Heart left ventricle (tissue), 16 donors: ENCODE results near the gene MEG3. TPM values are rescaled to one million over a fixed set of nuclear protein-coding genes. Genes with fewer than 3 reads are reported as not detected.

Source experiments
- ATAC-seq, 4 donors: fragments of 200-7000 bp; cut with Tn5 transposase; one replicate each; pipeline ENCODE4 v1.9.1; 2020 to 2022; ENCODE audit warnings: moderate library complexity in 4 of 4, mild to moderate bottlenecking in 3 of 4, moderate number of reproducible peaks in 1 of 4
- DNase-seq, 5 donors: peaks; one replicate each; pipeline ENCODE4 v3.0.0-alpha.2; 2020
- H3K27ac ChIP-seq, 12 donors: fragments of 200-600 bp; sonication (generic) in 4 of 12; one replicate each; pipeline versions ENCODE4 v1.5.0 to v1.8.0; 2016 to 2022; ENCODE audit warnings: mild to moderate bottlenecking in 2 of 12
- H3K27me3 ChIP-seq, 9 donors: fragments of 200-600 bp; sonication (generic) in 2 of 9; one replicate each; pipeline versions ENCODE4 v1.5.1 to v1.8.0; 2016 to 2022; ENCODE audit warnings: mild to moderate bottlenecking in 3 of 9
- H3K36me3 ChIP-seq, 9 donors: fragments of 200-600 bp; sonication (generic) in 2 of 9; one replicate each; pipeline versions ENCODE4 v1.5.0 to v1.8.0; 2018 to 2022; ENCODE audit warnings: mild to moderate bottlenecking in 2 of 9
- H3K4me1 ChIP-seq, 12 donors: fragments of 200-600 bp; sonication (generic) in 4 of 12; one replicate each; pipeline versions ENCODE4 v1.5.0 to v1.8.0; 2016 to 2022; ENCODE audit warnings: mild to moderate bottlenecking in 3 of 12
- H3K4me3 ChIP-seq, 12 donors: fragments of 200-600 bp; sonication (generic) in 4 of 12; one replicate each; pipeline versions ENCODE4 v1.5.0 to v1.8.0; 2017 to 2022; ENCODE audit warnings: mild to moderate bottlenecking in 9 of 12, moderate library complexity in 4 of 12
- H3K9me3 ChIP-seq, 12 donors: fragments of 200-600 bp; sonication (generic) in 4 of 12; one replicate each; pipeline versions ENCODE4 v1.5.0 to v1.8.0; 2016 to 2022; ENCODE audit warnings: mild to moderate bottlenecking in 1 of 12
- CTCF ChIP-seq, 12 donors: fragments of 200-600 bp; sonication (generic) in 4 of 12; IDR thresholded peaks; one replicate each; pipeline versions ENCODE4 v1.5.0 to v1.8.0; 2018 to 2022; ENCODE audit warnings: antibody characterized with exemption in 12 of 12, mild to moderate bottlenecking in 5 of 12
- POLR2A ChIP-seq, 2 donors: fragments of 450-650 bp; IDR thresholded peaks; one replicate each; pipeline ENCODE4 v1.6.1; 2017; ENCODE audit warnings: antibody characterized with exemption in 2 of 2, mild to moderate bottlenecking in 2 of 2, moderate library complexity in 2 of 2
- WGBS, 4 donors: extraction: QIAGEN DNeasy Blood & Tissue Kit in 2 of 4; methylation state at CpG; one replicate each; pipeline versions ENCODE4 v1.1.5 to v1.1.7; 2013 to 2018; 5-methylcytosine and 5-hydroxymethylcytosine counted together
- intact Hi-C, 10 donors: fragments of 100-400 bp; cut with DNase I; formaldehyde crosslinking; loops; one replicate each; pipeline versions ENCODE4 v1.11.1 to v1.14.2; 2022
- polyA plus RNA-seq, 2 donors: library from polyadenylated mRNA; stranded (reverse); fragments of 200-250 nt; gene quantifications; one replicate each; pipeline ENCODE4 v1.2.3, GENCODE V29; 2013
- total RNA-seq, 9 donors: library from RNA; depleted of rRNA in 2 of 9; stranded (reverse); fragments of >200 nt in 2 of 9; fragmentation: NEBNext Ultra II Directional in 3 of 9; extraction: Animal tissue kit (Norgen Biotek cat#: 25700) in 3 of 9; gene quantifications; one replicate each; pipeline versions ENCODE4 v1.1.0 to v1.2.4, GENCODE V29; 2016 to 2023
- donor health status: ischemic (EF 13 %, LVEDD 7.1; RV severe dilation, severe dysfunction).
- donor health status: healthy with polysubstance abuse.
- donor health status: DM: no; HTN: yes; CAD: no.
- donor health status: DM: no; HTN: no; CAD: no.
- donor health status: ischemic (EF 25% LVEDD 6.9; RV normal size, moderate dysfunction).
- donor health status: ischemic (EF 25% LVEDD 5.7; RV mildly dilated, moderate dysfunction).
- donor health status: healthy.
- donor health status: DM: yes; HTN: yes; CAD: no.
- donor health status: ischemic (EF 35%, LVEDD 5.7; RV mildly dilated, moderate dysfunction).
- donor health status: nonischemic (EF 11% LVEDD 7.7; RV severe dilation, severe dysfunction).
- donor health status: DM: yes; HTN: yes; CAD: no.
- donor health status: PGD.
- donor health status: ischemic (EF 29% LVEDD 5.4; RV normal size, mild dysfunction).
- donor health status: nonischemic (EF 23%, LVEDD 6.1; RV moderate dilation, normal function).

MEG3 gene
- total and polyA plus RNA-seq, 11 donors, result 3.6 to 37.7 (median 9.9) TPM

- ATAC-seq, result no peak
- H3K27me3 ChIP-seq, result peaks cover 0 to 12% (median 0%) of the 10 kb centered on the region in 9 donors
- TF ChIP-seq POLR2A (IDR thresholded peaks at IDR 0.05) (no peak), CTCF (IDR thresholded peaks at IDR 0.05) (no peak)
Measured at GRCh38 chr14:100837805-100838350, 12.0 kb downstream of the MEG3 start.

GRCh38 chr14:100838493-100839314 lies 12.8 kb downstream of the MEG3 start:
- TF ChIP-seq POLR2A (IDR thresholded peaks at IDR 0.05), result no peak
- no peak for TF ChIP-seq CTCF (IDR thresholded peaks at IDR 0.05)
- peaks cover 0 to 16% (median 0%) of the 10 kb centered on the region in 9 donors for H3K27me3 ChIP-seq
- H3K4me1 ChIP-seq, result no peaks in the 10 kb centered on the region
- H3K36me3 ChIP-seq, result no peaks in the 10 kb centered on the region
- H3K9me3 ChIP-seq, result no peaks in the 10 kb centered on the region
- 76 to 83% (median 80%) methylated on average over 14 of the region's 14 CpGs for WGBS, 4 donors
- no peak overlapping the region for H3K4me3 ChIP-seq
- DNase-seq, result peak in 2 of 5 donors; percentile 27 to 36
- ATAC-seq, result no peak
- intact Hi-C loops, result no loop called here
- no peak overlapping the region for H3K27ac ChIP-seq

More at GRCh38 chr14:100837805-100838350, 12.0 kb downstream of the MEG3 start:
- intact Hi-C loops, result no loop called here
- Histone ChIP-seq H3K36me3 (no peaks in the 10 kb centered on the region), H3K4me1 (no peaks in the 10 kb centered on the region), H3K4me3 (no peak overlapping the region), H3K9me3 (no peaks in the 10 kb centered on the region), H3K27ac (no peak overlapping the region)
- WGBS, 4 donors, result 74 to 91% (median 88%) methylated on average over 8 of the region's 8 CpGs
- DNase-seq, result no peak

GRCh38 chr14:100839315-100839585 lies 13.3 kb downstream of the MEG3 start:
- Histone ChIP-seq H3K9me3 (no peaks in the 10 kb centered on the region), H3K4me3 (no peak overlapping the region), H3K4me1 (no peaks in the 10 kb centered on the region), H3K36me3 (no peaks in the 10 kb centered on the region), H3K27ac (no peak overlapping the region), H3K27me3 (peaks cover 0 to 16% (median 0%) of the 10 kb centered on the region in 9 donors)
- 50 to 61% (median 54%) methylated on average over 4 of the region's 4 CpGs for WGBS, 4 donors
- no peak for TF ChIP-seq CTCF (IDR thresholded peaks at IDR 0.05)
- no peak for TF ChIP-seq POLR2A (IDR thresholded peaks at IDR 0.05)
- peak in 1 of 5 donors; percentile 3 for DNase-seq
- intact Hi-C loops, result no loop called here
- ATAC-seq, result no peak

- intact Hi-C loops, result no loop called here
- Histone ChIP-seq H3K36me3 (no peaks in the 10 kb centered on the region), H3K4me1 (no peaks in the 10 kb centered on the region), H3K27ac (no peak overlapping the region), H3K27me3 (peaks cover 0 to 16% (median 0%) of the 10 kb centered on the region in 9 donors), H3K9me3 (no peaks in the 10 kb centered on the region), H3K4me3 (no peak overlapping the region)
- peak in 2 of 5 donors; percentile 21 to 42 for DNase-seq
- TF ChIP-seq POLR2A (IDR thresholded peaks at IDR 0.05), result no peak
- TF ChIP-seq CTCF (IDR thresholded peaks at IDR 0.05), result no peak
- 47 to 79% (median 52%) methylated on average over 10 to 14 of the region's 14 CpGs for WGBS, 4 donors
- peak in 1 of 4 donors; percentile 30 for ATAC-seq
Measured at GRCh38 chr14:100839681-100840111, 13.8 kb downstream of the MEG3 start.
